H9 (cell line): ENCODE measurements around the gene RTL5. TPM values are rescaled to one million over a fixed set of nuclear protein-coding genes. Genes with fewer than 3 reads are reported as not detected.

Source experiments
- DNase-seq: peaks from one replicate; pipeline ENCODE4 v3.0.0-alpha.2; 2017
- H2AFZ ChIP-seq: one replicate; pipeline ENCODE4 v1.6.1; 2013; ENCODE audit warnings: mild to moderate bottlenecking, low read length, control low read depth, moderate library complexity
- H2AK5ac ChIP-seq: 2 replicates; pipeline ENCODE4 v1.6.1; 2013; ENCODE audit warnings: low read length, control low read depth, mixed read lengths; ENCODE audit not compliant: insufficient read length
- H2BK120ac ChIP-seq: one replicate; pipeline ENCODE4 v1.6.1; 2013; ENCODE audit warnings: low read depth, mild to moderate bottlenecking, low read length, control low read depth, inconsistent platforms; ENCODE audit not compliant: poor library complexity, severe bottlenecking
- H2BK12ac ChIP-seq: 2 replicates; pipeline ENCODE4 v1.6.1; 2013; ENCODE audit warnings: low read length, control low read depth, mixed read lengths, low read depth; ENCODE audit not compliant: insufficient read length
- H2BK15ac ChIP-seq: 2 replicates; pipeline ENCODE4 v1.6.1; 2013; ENCODE audit warnings: low read depth, low read length, control low read depth
- H2BK20ac ChIP-seq: one replicate; pipeline ENCODE4 v1.6.1; 2013; ENCODE audit warnings: low read depth, mild to moderate bottlenecking, low read length, control low read depth, inconsistent platforms; ENCODE audit not compliant: poor library complexity, severe bottlenecking
- H2BK5ac ChIP-seq: 2 replicates; pipeline ENCODE4 v1.6.1; 2013; ENCODE audit warnings: low read length, control low read depth, mixed read lengths; ENCODE audit not compliant: insufficient read length
- H3K14ac ChIP-seq: 2 replicates; pipeline ENCODE4 v1.6.1; 2013; ENCODE audit warnings: low read length, control low read depth; ENCODE audit not compliant: insufficient read depth
- H3K18ac ChIP-seq: 2 replicates; pipeline ENCODE4 v1.6.1; 2013; ENCODE audit warnings: low read depth, mild to moderate bottlenecking, mixed read lengths, low read length, control low read depth; ENCODE audit not compliant: insufficient read length
- H3K23ac ChIP-seq: 2 replicates; pipeline ENCODE4 v1.6.1; 2013; ENCODE audit warnings: low read length, control low read depth, mixed read lengths, low read depth; ENCODE audit not compliant: insufficient read length
- H3K23me2 ChIP-seq: 2 replicates; pipeline ENCODE4 v1.6.1; 2013; ENCODE audit warnings: low read depth, mild to moderate bottlenecking, mixed read lengths, low read length, control low read depth; ENCODE audit not compliant: insufficient read length, poor library complexity, severe bottlenecking
- H3K27ac ChIP-seq: 2 replicates; pipeline ENCODE4 v1.5.1; 2013; ENCODE audit warnings: low read length, control low read depth, mixed read lengths, low read depth; ENCODE audit not compliant: insufficient read length
- H3K27me3 ChIP-seq: 2 replicates; pipeline ENCODE4 v1.6.1; 2013; ENCODE audit warnings: low read length, control low read depth, inconsistent platforms; ENCODE audit not compliant: insufficient read depth
- H3K4ac ChIP-seq: 2 replicates; pipeline ENCODE4 v1.6.1; 2013; ENCODE audit warnings: low read depth, mild to moderate bottlenecking, control low read depth, inconsistent platforms, low read length, moderate library complexity
- H3K4me1 ChIP-seq: 2 replicates; pipeline ENCODE4 v1.6.1; 2013; ENCODE audit warnings: low read length, control low read depth, inconsistent platforms; ENCODE audit not compliant: insufficient read depth
- H3K4me2 ChIP-seq: 2 replicates; pipeline ENCODE4 v1.6.1; 2013; ENCODE audit warnings: low read length, control low read depth, mixed read lengths; ENCODE audit not compliant: insufficient read length, insufficient read depth
- H3K56ac ChIP-seq: 2 replicates; pipeline ENCODE4 v1.6.1; 2013; ENCODE audit warnings: low read depth, mild to moderate bottlenecking, mixed read lengths, low read length, control low read depth; ENCODE audit not compliant: insufficient read length
- H3K79me1 ChIP-seq: 2 replicates; pipeline ENCODE4 v1.6.1; 2013; ENCODE audit warnings: low read depth, mild to moderate bottlenecking, moderate library complexity, low read length, control low read depth, inconsistent platforms; ENCODE audit not compliant: insufficient read depth, poor library complexity, severe bottlenecking
- H3K79me2 ChIP-seq: 2 replicates; pipeline ENCODE4 v1.6.1; 2013; ENCODE audit warnings: low read length, control low read depth, inconsistent platforms; ENCODE audit not compliant: insufficient read depth
- H3K9ac ChIP-seq: 2 replicates; pipeline ENCODE4 v1.6.1; 2013; ENCODE audit warnings: low read length, control low read depth, mixed read lengths; ENCODE audit not compliant: insufficient read length; ENCODE audit errors: extremely low read depth
- H3K9me3 ChIP-seq: one replicate; pipeline ENCODE4 v1.6.1; 2013; ENCODE audit warnings: low read depth, low read length, inconsistent platforms; ENCODE audit not compliant: control insufficient read depth
- H3T11ph ChIP-seq: one replicate; pipeline ENCODE4 v1.6.1; 2013; ENCODE audit warnings: mild to moderate bottlenecking, low read length, control low read depth, inconsistent platforms
- H4K20me1 ChIP-seq: one replicate; pipeline ENCODE4 v1.6.1; 2013; ENCODE audit not compliant: control insufficient read depth, insufficient read length, insufficient read depth
- H4K5ac ChIP-seq: 2 replicates; pipeline ENCODE4 v1.6.1; 2013; ENCODE audit warnings: low read depth, mild to moderate bottlenecking, mixed read lengths, low read length, control low read depth; ENCODE audit not compliant: insufficient read length
- H4K8ac ChIP-seq: replicated peaks from 2 replicates; pipeline ENCODE4 v1.6.1; 2013; ENCODE audit warnings: low read length, control low read depth, mixed read lengths, low read depth; ENCODE audit not compliant: insufficient read length
- H4K91ac ChIP-seq: 2 replicates; pipeline ENCODE4 v1.6.1; 2013; ENCODE audit warnings: low read depth, mild to moderate bottlenecking, moderate library complexity, mixed read lengths, low read length, control low read depth; ENCODE audit not compliant: insufficient read length
- H3K27ac Mint-ChIP-seq, 3 experiments: 2 replicates in 2 of 3; 3 replicates in 1 of 3; pipeline ENCODE4 v1.8.0; 2020 to 2021; ENCODE audit warnings: mixed read lengths in 3 of 3, mild to moderate bottlenecking in 1 of 3, moderate library complexity in 1 of 3
- H3K27me3 Mint-ChIP-seq: 2 replicates; pipeline ENCODE4 v1.8.0; 2021; ENCODE audit warnings: low read depth, mild to moderate bottlenecking, moderate library complexity, mixed read lengths
- H3K36me3 Mint-ChIP-seq, 3 experiments: 2 replicates in 2 of 3; 3 replicates in 1 of 3; pipeline ENCODE4 v1.8.0; 2020 to 2021; ENCODE audit warnings: low read depth in 3 of 3, mixed read lengths in 3 of 3; ENCODE audit not compliant: insufficient read depth in 1 of 3
- H3K4me1 Mint-ChIP-seq, 2 experiments: 2 replicates each; pipeline ENCODE4 v1.8.0; 2020; ENCODE audit warnings: mixed read lengths in 2 of 2
- H3K4me3 Mint-ChIP-seq, 2 experiments: 2 replicates in 1 of 2; 3 replicates in 1 of 2; pipeline ENCODE4 v1.8.0; 2020 to 2021; ENCODE audit warnings: mild to moderate bottlenecking in 2 of 2, mixed read lengths in 2 of 2, moderate library complexity in 1 of 2
- H3K9me3 Mint-ChIP-seq, 2 experiments: 2 replicates in 1 of 2; 3 replicates in 1 of 2; pipeline ENCODE4 v1.8.0; 2020; ENCODE audit warnings: mild to moderate bottlenecking in 2 of 2, mixed read lengths in 2 of 2, moderate library complexity in 1 of 2
- WGBS: extraction: QIAGEN DNeasy Blood & Tissue Kit; methylation state at CpG from one replicate; pipeline ENCODE4 v1.1.7; 2013; ENCODE audit warnings: missing lambda C conversion rate, low lambda C conversion rate, mixed read lengths; ENCODE audit not compliant: insufficient read length; ENCODE audit errors: extremely low coverage; 5-methylcytosine and 5-hydroxymethylcytosine counted together
- total RNA-seq: library from RNA; stranded (reverse); gene quantifications from 2 replicates; pipeline ENCODE4 v1.2.1, GENCODE V29; 2021
- TF ChIP-seq, protein P1 (sequence below): fragments of 200-600 bp; sonication (generic); conservative IDR thresholded peaks from 3 replicates; pipeline ENCODE4 v1.8.0; 2021; ENCODE audit warnings: antibody characterized with exemption, mild to moderate bottlenecking

RTL5 gene
- total RNA-seq, 1 experiment from 2014 or later: 1.2 TPM

DNA sequence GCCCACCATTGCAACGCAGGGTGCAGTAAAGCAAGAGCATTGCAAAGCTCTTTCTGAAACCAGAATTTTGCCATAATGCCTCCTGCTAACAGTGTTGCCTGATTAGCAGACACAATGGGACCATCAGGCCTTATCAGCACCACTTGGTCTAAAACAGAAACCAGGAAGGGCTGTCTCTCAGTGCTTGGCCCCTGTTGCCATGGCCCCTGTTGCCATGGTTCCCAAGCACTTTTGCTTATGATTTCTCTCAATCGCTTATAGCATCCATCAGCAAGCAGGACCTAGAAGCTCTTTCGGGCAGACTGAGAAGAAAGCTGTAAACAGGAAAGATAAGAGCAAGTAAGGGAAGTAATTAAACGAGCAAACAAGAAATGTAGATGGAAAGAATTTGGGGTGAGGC, 36.8 kb downstream of the RTL5 start:
- no peak overlapping the region for H4K91ac ChIP-seq
- no peaks in the 10 kb centered on the region for H3K4me1 ChIP-seq
- H2AFZ ChIP-seq: no peak overlapping the region
- H3K4ac ChIP-seq: no peak overlapping the region
- Mint-ChIP-seq H3K27ac (no peak overlapping the region), H3K9me3 (peaks cover 61 to 69% of the 10 kb centered on the region in 2 experiments), H3K4me3 (no peak overlapping the region), H3K36me3 (peaks cover 5 to 9% (median 6%) of the 10 kb centered on the region in 3 experiments; a peak in 4 of 7 replicates), H3K4me1 (peaks cover 0 to 3% of the 10 kb centered on the region in 2 experiments; a peak in 2 of 4 replicates), H3K27me3 (no peaks in the 10 kb centered on the region; the same call in 1 of the 2 replicates)
- no peak overlapping the region for H3K14ac ChIP-seq
- no peaks in the 10 kb centered on the region for H3K27me3 ChIP-seq
- no peak overlapping the region for H2BK15ac ChIP-seq
- H3K79me1 ChIP-seq: no peaks in the 10 kb centered on the region
- H2BK5ac ChIP-seq: no peak overlapping the region
- no peak overlapping the region for H3K27ac ChIP-seq
- DNase-seq: no peak
- H3K79me2 ChIP-seq: no peaks in the 10 kb centered on the region
- no peak overlapping the region for H3K18ac ChIP-seq
- H3K4me2 ChIP-seq: no peak overlapping the region
- no peak overlapping the region for H3K23ac ChIP-seq
- peaks cover 24% of the 10 kb centered on the region for H3K9me3 ChIP-seq
- H2BK12ac ChIP-seq: no peak overlapping the region
- no peak overlapping the region for H4K5ac ChIP-seq
- TF ChIP-seq, protein P1, sequence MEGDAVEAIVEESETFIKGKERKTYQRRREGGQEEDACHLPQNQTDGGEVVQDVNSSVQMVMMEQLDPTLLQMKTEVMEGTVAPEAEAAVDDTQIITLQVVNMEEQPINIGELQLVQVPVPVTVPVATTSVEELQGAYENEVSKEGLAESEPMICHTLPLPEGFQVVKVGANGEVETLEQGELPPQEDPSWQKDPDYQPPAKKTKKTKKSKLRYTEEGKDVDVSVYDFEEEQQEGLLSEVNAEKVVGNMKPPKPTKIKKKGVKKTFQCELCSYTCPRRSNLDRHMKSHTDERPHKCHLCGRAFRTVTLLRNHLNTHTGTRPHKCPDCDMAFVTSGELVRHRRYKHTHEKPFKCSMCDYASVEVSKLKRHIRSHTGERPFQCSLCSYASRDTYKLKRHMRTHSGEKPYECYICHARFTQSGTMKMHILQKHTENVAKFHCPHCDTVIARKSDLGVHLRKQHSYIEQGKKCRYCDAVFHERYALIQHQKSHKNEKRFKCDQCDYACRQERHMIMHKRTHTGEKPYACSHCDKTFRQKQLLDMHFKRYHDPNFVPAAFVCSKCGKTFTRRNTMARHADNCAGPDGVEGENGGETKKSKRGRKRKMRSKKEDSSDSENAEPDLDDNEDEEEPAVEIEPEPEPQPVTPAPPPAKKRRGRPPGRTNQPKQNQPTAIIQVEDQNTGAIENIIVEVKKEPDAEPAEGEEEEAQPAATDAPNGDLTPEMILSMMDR: no peak
- no peaks in the 10 kb centered on the region for H4K20me1 ChIP-seq
- no peak overlapping the region for H3T11ph ChIP-seq
- no peak overlapping the region for H3K9ac ChIP-seq
- no peak overlapping the region for H2BK120ac ChIP-seq
- H3K23me2 ChIP-seq: no peaks in the 10 kb centered on the region
- no peak overlapping the region for H4K8ac ChIP-seq
- no CpG with 5 or more reads among the region's 4 CpGs for WGBS
- no peak overlapping the region for H3K56ac ChIP-seq
- no peak overlapping the region for H2BK20ac ChIP-seq
- no peak overlapping the region for H2AK5ac ChIP-seq
